SJSA1 (cell line): ENCODE results near the gene DIP2A. TPM values are rescaled to one million over a fixed set of nuclear protein-coding genes. Genes with fewer than 3 reads are reported as not detected.

Experiments
- DNase-seq, 2 experiments: peaks; one replicate each; pipeline ENCODE4 v3.0.0-alpha.2; 2015 to 2020; ENCODE audit warnings: low spot score in 2 of 2, low read depth in 1 of 2
- H3K27ac ChIP-seq: fragments of 250-450 bp; sonication (Bioruptor Pico); 2 replicates; pipeline ENCODE4 v1.5.1; 2020; ENCODE audit warnings: mild to moderate bottlenecking, moderate library complexity
- H3K27me3 ChIP-seq: fragments of 250-450 bp; sonication (Bioruptor Pico); replicated peaks from 2 replicates; pipeline ENCODE4 v1.5.1; 2020; ENCODE audit warnings: mild to moderate bottlenecking, moderate library complexity
- H3K36me3 ChIP-seq: fragments of 250-450 bp; sonication (Bioruptor Pico); 2 replicates; pipeline ENCODE4 v1.5.1; 2020; ENCODE audit warnings: mild to moderate bottlenecking
- H3K4me1 ChIP-seq: fragments of 250-450 bp; sonication (Bioruptor Pico); replicated peaks from 2 replicates; pipeline ENCODE4 v1.6.1; 2021; ENCODE audit warnings: mild to moderate bottlenecking
- H3K4me3 ChIP-seq: fragments of 250-450 bp; sonication (Bioruptor Pico); 2 replicates; pipeline ENCODE4 v1.5.1; 2020; ENCODE audit warnings: mild to moderate bottlenecking
- H3K9me3 ChIP-seq: fragments of 250-450 bp; sonication (Bioruptor Pico); replicated peaks from 2 replicates; pipeline ENCODE4 v1.5.1; 2020; ENCODE audit warnings: mild to moderate bottlenecking
- total RNA-seq: library from RNA; depleted of rRNA; stranded (reverse); fragments of >200 nt; shearing (Covaris generic); gene quantifications from 2 replicates; pipeline ENCODE4 v1.2.3, GENCODE V29; 2014

DIP2A gene
- total RNA-seq, 1 experiment from 2014 or later: 19.2 TPM

DNA sequence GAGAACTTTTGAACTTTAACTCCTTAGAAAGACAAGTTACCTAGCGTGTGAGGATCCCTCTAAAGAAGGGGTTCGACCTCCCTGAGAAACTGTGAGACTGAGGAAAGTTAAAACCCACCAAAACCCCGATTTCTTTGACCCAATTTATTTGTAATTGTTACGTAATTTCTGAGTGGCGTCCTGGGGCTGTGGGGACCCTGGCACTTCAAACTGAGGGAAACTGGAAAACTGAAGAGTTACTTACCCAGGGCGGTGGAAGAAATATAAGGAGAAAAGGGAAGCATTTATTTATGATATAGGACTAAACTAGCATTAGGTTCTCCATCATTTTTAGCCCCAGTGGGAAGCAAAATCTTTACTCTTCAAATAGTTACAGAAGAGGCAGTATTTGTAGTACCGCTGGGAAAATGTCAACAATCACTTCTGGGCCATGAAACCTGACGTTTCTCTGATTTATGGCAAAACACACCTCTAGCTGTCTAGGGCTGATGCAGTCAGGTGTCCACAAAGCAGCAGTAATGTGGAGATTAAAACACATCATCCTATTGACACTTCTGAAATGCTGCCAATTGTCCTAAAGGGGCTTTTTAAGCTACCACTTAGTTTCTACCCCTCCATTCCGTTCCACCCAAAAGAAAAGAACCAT, 145.8 kb downstream of the DIP2A start:
- Histone ChIP-seq H3K27me3 (no peaks in the 10 kb centered on the region), H3K4me1 (peaks cover 3% of the 10 kb centered on the region), H3K4me3 (no peak overlapping the region), H3K9me3 (no peaks in the 10 kb centered on the region), H3K36me3 (no peaks in the 10 kb centered on the region), H3K27ac (no peak overlapping the region)
- no peak for DNase-seq

DNA sequence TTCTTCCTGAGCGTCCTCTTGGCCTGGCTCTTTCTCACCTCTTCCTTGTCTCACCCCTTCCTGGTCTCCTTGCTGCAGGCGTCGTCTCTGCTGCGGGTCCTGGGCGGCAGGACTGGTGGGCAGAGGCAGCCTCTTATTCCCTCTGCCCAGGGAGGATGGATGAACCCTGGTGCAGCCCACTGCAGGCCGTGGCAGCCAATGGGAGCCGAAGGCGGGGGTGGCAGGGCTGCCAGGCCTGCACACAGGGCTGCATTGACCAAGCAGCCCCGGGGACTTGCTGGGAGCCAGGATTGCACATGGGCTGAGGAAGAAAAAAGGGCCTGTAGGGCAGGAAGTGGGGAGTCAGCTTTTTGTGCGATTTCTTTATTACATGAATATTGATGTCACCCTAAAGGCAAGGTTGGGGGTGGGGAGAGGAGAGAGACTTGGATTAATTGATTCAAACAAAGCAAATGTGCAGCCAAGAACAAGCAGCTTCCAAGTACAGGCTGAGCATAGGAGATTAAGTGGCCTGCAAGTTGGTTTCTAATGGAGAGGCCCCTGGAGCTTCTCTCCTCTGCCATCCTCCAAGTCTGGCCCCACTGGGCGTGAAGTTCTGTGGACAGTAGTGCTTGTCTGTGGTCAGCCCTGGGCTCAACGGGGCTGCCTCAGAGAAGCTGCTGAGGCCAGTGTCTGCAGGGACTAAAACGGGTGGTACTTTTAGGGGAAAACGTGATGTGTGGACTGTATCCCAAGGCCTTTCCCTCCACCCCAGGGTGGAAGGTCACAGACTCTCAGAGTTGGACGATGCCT, 146.5 kb downstream of the DIP2A start, which contains the start of gene S100B:
S100B (minus strand) TSS at position 108 of the 792 bp plus-strand sequence. CDS start 2,667 bp downstream, outside the sequence.
- Histone ChIP-seq H3K36me3 (no peaks in the 10 kb centered on the region), H3K27ac (no peak within 1 kb of the TSS), H3K4me1 (peaks cover 2% of the 10 kb centered on the region), H3K4me3 (no peak within 1 kb of the TSS), H3K27me3 (no peaks in the 10 kb centered on the region), H3K9me3 (no peaks in the 10 kb centered on the region)
- no peak for DNase-seq

- Histone ChIP-seq H3K27me3 (no peaks in the 10 kb centered on the region), H3K4me1 (peaks cover 9% of the 10 kb centered on the region), H3K36me3 (no peaks in the 10 kb centered on the region), H3K27ac (no peak overlapping the region), H3K4me3 (no peak overlapping the region), H3K9me3 (no peaks in the 10 kb centered on the region)
- DNase-seq: no peak
These were observed 147.2 kb downstream of the DIP2A start for GRCh38 chr21:46605767-46606426.

DNA sequence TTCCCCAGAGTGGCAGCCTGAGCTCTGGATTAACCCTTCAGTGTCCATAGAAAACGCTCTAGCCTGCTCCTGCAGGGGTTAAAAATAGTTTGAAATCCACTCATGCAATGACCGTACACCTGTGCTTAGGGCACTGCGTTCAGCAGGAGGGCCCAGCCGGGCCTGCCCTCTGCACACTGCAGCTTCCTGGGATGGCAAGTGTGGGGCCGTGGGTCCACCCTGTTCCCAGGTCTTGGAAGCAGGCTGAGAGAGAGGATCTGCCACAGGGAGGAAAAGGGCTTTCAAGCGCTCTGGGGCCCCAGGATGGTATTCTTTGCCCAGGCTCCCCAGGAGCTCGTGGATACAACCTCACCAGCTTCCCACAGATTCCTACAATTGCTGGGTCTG, 147.7 kb downstream of the DIP2A start:
- H3K36me3 ChIP-seq: no peaks in the 10 kb centered on the region
- no peak overlapping the region for H3K27ac ChIP-seq
- H3K4me1 ChIP-seq: peaks cover 9% of the 10 kb centered on the region
- no peak overlapping the region for H3K4me3 ChIP-seq
- no peak for DNase-seq
- no peaks in the 10 kb centered on the region for H3K27me3 ChIP-seq
- H3K9me3 ChIP-seq: no peaks in the 10 kb centered on the region

DNA sequence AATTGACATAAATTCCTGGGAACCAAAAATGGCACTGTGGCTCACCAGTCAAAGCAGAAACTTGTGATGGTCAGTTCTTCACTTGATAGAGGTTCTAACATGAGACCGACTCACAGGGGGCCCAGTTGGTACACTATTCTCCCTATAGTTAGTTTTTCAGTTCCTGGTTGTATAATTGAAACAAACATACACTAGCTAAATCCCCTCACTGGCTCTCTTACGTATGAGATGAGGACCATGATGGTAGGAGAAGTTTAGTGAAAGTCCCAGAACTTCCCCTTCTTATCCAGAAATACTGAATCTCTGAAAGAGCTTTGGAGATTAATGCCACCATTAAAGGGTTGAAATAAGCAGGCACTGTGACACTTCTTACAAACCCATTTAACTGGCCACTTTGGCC, 148.9 kb downstream of the DIP2A start:
- Histone ChIP-seq H3K27me3 (no peaks in the 10 kb centered on the region), H3K27ac (no peak overlapping the region), H3K36me3 (no peaks in the 10 kb centered on the region), H3K4me3 (no peak overlapping the region), H3K9me3 (no peaks in the 10 kb centered on the region), H3K4me1 (peaks cover 9% of the 10 kb centered on the region)
- no peak for DNase-seq

- Histone ChIP-seq H3K36me3 (no peaks in the 10 kb centered on the region), H3K4me1 (peaks cover 9% of the 10 kb centered on the region), H3K4me3 (no peak overlapping the region), H3K27me3 (no peaks in the 10 kb centered on the region), H3K9me3 (no peaks in the 10 kb centered on the region), H3K27ac (no peak overlapping the region)
- DNase-seq: no peak
These were observed 150.0 kb downstream of the DIP2A start for GRCh38 chr21:46608672-46609111.

DNA sequence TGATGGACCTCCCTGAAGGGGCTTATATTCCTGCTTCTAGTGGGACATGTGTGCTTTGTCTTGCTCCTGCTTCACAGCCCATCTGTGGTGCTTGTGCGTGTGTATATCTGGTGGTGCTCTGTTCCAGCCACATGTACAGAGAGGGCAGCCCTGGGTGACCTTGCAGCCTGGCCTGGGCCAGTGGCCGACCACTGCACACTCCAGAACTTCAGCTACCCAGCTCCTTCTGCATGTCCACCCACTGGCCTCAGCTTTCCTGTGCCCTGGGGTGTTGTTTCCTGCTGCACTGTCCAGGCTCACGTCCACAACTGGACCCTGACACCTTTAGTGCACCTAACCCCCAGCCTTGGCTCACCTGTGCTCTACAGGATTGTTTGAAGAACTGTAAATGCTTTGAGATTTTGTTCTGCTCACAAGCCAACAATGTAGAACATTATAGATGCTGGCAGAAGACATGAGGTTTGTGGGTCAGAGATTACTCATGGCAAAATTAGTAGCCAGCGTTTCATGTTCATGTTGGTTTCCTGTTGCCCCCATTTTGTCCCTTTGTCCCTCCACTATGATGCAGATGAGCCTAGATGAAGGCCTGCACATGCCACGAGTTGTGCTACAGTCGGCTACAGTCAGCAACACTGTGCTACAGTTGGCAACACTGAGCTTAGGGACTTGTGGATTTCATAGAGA, 151.5 kb downstream of the DIP2A start:
- Histone ChIP-seq H3K4me1 (peaks cover 9% of the 10 kb centered on the region), H3K36me3 (no peaks in the 10 kb centered on the region), H3K27ac (no peak overlapping the region), H3K9me3 (no peaks in the 10 kb centered on the region), H3K4me3 (no peak overlapping the region), H3K27me3 (no peaks in the 10 kb centered on the region)
- no peak for DNase-seq

- DNase-seq: no peak
- H3K36me3 ChIP-seq: no peaks in the 10 kb centered on the region
- no peak overlapping the region for H3K4me3 ChIP-seq
These were observed 154.7 kb downstream of the DIP2A start for GRCh38 chr21:46613391-46613790.

DNA sequence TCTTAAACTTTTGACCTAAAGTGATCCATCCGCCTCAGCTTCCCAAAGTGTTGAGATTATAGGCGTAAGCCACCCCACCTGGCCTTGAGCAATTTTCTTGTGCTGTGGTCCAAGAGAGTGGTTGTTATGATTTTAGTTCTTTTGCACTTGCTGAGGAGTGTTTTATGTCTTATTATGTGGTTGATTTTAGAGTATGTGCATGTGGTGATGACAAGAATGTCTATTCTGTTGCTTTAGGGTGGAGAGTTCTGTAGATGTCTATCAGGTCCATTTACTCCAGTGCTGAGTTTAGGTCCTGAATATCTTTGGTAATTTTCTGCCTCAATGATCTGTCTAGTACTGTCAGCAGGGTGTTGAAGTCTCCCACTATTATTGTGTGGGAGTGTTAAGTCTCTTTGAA, 157.4 kb downstream of the DIP2A start:
- no peaks in the 10 kb centered on the region for H3K27me3 ChIP-seq
- no peaks in the 10 kb centered on the region for H3K9me3 ChIP-seq
- peaks cover 42% of the 10 kb centered on the region for H3K4me1 ChIP-seq
- H3K27ac ChIP-seq: no peak overlapping the region
- no peak for DNase-seq
- H3K36me3 ChIP-seq: no peaks in the 10 kb centered on the region
- H3K4me3 ChIP-seq: no peak overlapping the region

More at GRCh38 chr21:46613391-46613790, 154.7 kb downstream of the DIP2A start:
- Histone ChIP-seq H3K9me3 (no peaks in the 10 kb centered on the region), H3K27ac (no peak overlapping the region), H3K4me1 (peaks cover 25% of the 10 kb centered on the region), H3K27me3 (no peaks in the 10 kb centered on the region)

DNA sequence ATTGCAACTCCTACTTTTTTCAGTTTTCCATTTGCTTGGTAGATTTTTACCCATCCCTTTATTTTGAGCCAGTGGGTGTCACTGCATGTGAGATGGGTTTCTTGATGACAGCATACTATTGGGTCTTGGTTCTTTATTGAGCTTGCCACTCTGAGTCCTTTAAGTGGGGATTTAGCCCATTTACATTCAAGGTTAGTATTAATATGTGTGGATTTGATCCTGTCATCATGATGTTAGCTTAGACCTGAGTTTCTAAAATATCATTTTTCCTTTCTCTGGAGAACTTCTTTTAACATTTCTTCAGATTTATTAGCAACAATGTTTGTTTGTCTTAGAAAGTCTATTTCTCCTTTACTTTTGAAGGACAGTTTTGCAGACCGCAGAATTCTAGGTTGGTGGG, 158.0 kb downstream of the DIP2A start:
- peaks cover 44% of the 10 kb centered on the region for H3K4me1 ChIP-seq
- H3K36me3 ChIP-seq: no peaks in the 10 kb centered on the region
- no peak overlapping the region for H3K4me3 ChIP-seq
- DNase-seq: no peak
- no peaks in the 10 kb centered on the region for H3K27me3 ChIP-seq
- peak overlapping the region; percentile 95 for H3K27ac ChIP-seq
- H3K9me3 ChIP-seq: no peaks in the 10 kb centered on the region

GRCh38 chr21:46617267-46618051, 158.8 kb downstream of the DIP2A start:
- Histone ChIP-seq H3K36me3 (no peaks in the 10 kb centered on the region), H3K27ac (peak overlapping the region; percentile 95), H3K4me1 (peaks cover 48% of the 10 kb centered on the region), H3K4me3 (no peak overlapping the region), H3K27me3 (no peaks in the 10 kb centered on the region), H3K9me3 (no peaks in the 10 kb centered on the region)
- DNase-seq: peak; percentile 53 to 80

- Histone ChIP-seq H3K4me1 (peaks cover 48% of the 10 kb centered on the region), H3K9me3 (no peaks in the 10 kb centered on the region), H3K36me3 (no peaks in the 10 kb centered on the region), H3K4me3 (no peak overlapping the region), H3K27me3 (no peaks in the 10 kb centered on the region), H3K27ac (peak overlapping the region; percentile 95)
- peak in 1 of 2 experiments; percentile 52 for DNase-seq
These were observed 160.2 kb downstream of the DIP2A start for GRCh38 chr21:46618738-46619379.
